Right lung (tissue), 5 donors: Measurements from ENCODE around the gene CD82. TPM values are rescaled to one million over a fixed set of nuclear protein-coding genes. Genes with fewer than 3 reads are reported as not detected.
A peak's percentile ranks its signal among the peaks of the same experiment; 100 is the strongest.
"Not testable (repeated sequence)": the region's sequence is repeated elsewhere in the genome, so short reads cannot be mapped to it uniquely, and the experiment has no call there.

Experiments used
- DNase-seq, 2 donors: peaks; one replicate each; pipeline ENCODE4 v3.0.0-alpha.2; 2013
- polyA plus RNA-seq, 5 donors: library from polyadenylated mRNA; unstranded; fragments of 120-200 nt; gene quantifications; one replicate each; pipeline versions ENCODE4 v1.2.1 to v1.2.3, GENCODE V29; 2013; ENCODE audit warnings: inconsistent platforms in 1 of 5, low replicate concordance in 1 of 5; ENCODE audit not compliant: insufficient read length in 5 of 5, insufficient read depth in 1 of 5

The CD82 gene
- polyA plus RNA-seq, 5 donors: 36.7 to 106 (median 48.2) TPM

DNA sequence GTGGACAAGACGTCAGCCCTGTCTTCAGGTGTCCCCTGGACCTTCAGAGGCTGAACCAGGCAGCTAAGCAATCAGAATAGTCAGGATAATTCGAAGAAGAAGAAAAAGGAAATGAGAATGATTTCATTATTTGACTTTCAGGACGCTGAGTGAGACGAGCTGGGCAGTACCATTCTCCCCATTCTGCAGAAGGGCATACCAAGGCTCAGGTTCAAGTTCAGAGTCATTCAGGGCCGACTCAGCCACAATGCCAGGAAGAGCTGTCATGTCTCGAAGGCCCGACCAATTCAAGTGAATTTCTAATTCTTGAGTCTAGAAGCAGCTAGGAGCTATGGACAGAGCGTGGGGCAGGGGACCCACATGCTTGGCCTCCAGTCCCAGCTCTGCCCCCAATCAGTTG, 33.8 kb upstream of the CD82 start:
- no peak for DNase-seq

DNA sequence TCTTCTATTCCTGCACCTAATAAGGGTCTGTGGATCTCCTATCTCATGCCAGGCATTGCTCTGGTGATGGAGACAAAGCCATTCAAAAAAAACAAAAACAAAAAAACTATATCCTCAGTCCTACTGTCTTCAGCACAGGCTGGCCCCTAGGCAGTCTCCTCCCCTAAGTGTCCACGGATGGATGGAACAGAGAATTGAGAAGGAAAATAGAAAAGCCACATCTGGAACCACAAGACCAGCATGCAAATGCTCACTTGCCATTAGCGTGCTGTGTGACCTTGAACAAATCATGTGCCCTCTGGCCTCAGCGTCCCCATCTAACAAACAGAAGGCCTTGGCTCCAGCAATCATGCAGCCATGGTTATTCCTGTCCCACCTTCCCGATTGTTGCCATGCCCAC, 32.7 kb upstream of the CD82 start:
- no peak for DNase-seq

DNA sequence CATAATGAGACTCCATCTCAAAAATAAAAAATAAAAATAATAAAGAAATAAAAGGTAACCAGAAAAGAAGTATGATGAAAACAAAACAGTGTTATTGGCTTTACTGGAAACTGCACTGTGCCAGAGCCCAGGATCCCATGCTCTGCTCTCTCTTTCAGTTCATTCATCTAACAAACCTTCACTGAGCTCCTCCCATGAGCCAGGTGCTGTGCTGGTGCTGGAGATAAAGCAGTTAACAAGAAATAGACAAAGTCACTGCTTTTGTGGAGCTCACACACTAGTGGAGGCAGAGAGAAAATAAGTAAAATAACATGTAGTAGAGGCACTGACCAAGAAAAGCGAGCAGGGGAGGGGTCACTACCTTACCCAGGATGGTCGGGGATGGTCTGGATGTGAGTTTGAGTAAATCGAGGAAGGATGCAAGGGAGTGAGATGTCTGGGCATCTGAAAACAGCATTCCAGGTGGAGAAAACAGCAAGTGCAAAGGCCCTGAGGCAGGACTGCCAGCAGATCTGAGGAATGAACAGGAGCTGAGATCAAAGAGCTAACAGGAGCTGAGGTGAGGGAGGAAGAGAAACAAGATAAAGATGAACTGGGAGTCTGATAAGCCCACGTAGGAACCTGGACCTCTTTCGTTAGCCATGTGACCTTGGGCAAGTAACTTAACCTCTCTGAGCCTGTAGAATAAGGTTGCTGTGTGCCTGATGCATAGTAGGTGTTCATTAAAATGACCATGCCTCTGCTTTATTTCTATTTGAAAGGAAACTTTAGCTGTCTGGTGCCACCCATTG, 31.3 kb upstream of the CD82 start:
- no peak for DNase-seq

DNA sequence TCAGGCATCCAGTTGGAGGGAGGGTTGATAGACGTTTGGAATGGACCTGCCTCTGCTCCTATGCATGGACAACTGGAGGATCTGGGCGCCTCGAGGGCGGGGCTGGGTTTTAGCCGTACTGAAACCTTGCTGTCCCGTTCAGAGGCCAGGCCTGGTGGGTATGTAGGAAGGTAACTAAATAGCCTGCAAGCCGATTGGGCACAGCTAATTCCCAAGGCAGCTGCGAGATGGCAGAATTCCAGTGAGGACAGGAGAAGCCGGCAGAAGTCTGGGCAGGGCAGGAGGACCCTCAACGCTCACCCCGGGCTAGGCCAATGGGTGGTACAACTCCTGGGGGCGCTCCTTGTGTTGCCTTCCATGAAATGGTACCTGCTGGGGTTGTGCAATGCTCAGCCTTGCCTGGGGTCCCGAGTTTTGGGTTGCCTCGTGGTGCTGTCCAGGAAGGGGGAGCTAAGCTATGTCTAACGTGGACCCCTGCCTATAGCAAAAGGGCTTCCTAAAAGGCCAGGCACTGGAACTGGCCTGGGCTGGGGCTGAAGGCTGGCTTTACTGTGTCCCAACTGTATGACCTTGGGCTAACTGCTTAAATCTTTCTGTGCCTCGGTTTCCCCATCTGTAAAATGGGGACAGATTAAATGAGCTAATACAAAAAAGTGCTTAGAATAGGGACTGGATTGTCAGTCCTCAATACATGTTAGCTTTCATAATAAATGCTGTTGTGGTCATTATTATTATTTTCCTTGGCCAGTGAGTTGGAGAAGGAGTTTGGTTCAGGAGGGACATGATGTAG, 30.1 kb upstream of the CD82 start:
- DNase-seq: no peak

DNA sequence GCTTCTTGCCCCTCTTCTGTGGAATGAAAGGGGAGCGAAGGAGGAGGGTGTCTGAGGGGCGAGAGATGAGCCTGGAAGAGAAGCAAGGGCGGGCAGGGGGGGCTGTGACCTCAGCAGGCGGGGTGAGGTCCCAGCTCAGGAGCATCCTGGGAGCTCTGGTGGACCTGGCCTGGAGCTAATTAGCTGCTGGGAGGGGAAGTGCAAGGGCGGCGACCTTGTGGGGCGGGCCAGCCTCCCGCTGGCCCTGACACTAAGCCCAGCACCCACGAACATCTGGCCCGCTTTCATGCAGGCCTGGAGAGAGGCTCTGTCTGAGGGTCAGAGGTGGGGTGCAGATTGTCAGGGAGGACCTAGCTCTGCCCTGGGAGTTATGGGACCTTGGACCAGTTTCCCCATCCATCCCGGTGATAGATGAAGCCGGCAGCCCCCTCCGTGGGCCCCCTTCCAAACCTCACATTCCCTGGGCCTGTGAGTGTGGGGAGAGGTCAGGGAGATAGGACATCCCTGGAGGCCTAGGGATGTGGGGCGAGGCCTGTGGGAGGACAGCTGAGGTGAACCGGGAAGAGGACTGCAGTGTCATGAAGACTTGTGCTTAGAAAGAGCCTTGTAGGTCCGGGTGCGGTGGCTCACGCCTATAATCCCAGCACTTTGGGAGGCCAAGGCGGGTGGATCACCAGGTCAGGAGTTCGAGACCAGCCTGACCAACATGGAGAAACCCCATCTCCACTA, 28.5 kb upstream of the CD82 start:
- DNase-seq: no peak

DNA sequence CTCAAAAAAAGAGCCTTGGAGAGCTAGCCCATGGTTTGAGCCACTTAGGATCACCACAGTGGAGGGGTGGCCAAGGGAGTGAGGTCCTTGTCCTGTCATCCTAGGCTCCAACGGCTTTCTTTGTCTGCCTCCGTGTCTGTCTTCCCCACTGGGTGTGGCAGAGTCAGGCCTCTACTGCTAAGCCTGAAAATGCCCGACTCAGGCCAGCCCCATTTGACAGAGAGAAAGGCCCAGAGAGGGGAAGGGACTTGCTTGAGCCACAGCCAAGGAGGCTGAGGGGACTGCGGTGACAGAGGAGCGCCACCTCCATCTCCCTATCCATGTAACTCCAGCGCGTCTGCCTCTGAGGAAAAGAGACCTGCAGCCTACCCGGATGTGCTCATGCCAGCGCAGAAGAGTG, 27.8 kb upstream of the CD82 start:
- no peak for DNase-seq

DNA sequence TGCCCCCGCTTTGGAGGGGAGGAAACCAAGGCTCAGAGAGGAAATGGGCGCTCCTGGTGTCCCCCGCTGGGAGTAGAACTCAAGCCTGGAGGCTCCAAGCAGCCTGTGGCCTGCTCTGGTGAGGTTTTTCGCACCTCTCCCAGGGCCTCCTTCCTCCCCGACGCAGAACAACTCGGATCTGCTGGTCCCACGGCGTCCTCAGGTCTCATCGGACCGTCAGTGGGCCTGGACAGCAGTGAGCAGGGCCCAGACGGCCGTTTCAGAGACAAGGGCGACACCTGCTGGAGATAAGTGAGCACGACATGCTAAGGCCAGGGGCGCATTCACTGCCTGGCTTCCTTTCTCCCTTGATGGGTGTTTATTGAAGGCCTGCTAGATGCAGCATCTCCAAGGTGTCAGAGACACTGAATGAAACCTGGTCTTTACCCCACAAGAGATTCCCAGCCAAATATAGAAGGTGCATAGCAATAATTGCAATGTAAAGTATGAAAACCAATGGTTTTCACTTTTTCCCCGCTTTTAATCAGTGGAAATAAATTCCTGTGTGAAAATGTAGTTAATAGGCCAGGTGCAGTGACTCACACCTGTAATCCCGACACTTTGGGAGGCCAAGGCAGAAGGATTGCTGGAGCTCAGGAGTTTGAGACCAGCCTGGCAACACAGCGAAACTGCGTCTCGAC, 26.9 kb upstream of the CD82 start:
- peak; percentile 57 to 68 for DNase-seq

DNA sequence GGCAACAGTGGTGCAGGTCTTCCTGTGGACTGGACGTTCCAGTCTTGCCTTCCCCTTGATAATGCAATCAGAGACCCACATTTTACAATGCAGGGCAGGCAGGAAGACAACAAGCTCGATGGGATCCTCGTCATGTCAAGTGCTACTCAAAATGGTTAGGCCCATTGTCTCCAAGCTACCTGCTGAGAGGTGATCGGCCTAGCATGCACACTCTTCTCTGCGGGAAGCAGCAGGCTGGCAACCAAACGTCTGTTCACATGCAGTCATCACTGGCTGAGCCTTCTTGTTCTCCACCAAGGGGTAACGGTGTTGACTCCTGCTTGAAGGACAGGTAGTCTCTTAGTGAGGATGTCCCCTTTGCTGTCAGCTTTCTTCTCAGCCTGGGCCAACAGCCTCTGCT, 25.5 kb upstream of the CD82 start:
- DNase-seq: no peak

DNA sequence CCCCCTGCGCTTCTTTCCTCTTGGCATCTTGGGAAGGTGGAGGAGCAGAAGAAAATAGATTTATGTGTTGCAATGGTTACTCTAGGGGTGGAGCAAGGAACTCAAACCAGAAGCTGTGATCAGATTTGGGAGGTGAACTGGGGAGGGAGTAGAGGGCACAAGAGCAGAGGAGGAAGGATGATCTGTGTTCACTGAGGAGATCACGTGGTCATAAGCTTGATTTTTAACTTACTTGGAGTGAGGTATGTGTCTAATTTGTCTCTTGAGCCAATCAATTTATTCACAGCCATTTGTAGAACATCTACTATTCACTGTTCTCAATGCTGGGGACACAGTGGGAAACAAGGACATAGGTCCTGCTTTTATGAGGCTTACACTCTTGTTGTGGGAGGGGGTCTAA, 24.8 kb upstream of the CD82 start:
- no peak for DNase-seq

DNA sequence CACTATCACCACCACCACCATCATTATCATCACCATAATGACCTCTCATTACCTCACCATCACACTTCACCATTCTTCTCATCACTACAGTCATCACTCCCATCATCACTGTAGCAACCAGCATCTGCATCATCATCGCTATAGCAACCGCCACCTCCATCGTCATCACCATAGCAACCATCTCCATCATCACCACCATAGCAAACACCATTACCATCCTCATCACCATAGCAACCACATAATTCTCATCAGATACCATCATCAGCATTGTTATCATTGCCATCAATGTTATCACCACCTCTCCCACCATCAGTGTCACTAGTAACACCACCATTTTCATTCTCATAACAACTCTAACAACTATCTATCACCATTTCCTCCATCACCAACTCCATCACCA, 23.1 kb upstream of the CD82 start:
- DNase-seq: no peak

DNA sequence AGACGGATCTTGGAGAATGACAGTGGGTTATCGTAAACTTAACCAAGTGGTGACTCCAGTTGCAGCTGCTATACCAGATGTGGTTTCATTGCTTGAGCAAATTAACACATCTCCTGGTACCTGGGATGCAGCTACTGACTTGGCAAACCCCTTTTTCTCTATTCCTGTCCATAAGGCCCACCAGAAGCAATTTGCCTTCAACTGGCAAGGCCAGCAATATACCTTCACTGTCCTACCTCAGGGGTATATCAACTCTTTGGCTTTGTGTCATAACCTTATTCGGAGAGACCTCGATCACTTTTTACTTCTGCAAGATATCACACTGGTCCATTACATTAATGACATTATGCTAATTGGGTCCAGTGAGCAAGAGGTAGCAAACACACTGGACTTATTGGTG, 18.5 kb upstream of the CD82 start:
- not testable (repeated sequence) for DNase-seq

DNA sequence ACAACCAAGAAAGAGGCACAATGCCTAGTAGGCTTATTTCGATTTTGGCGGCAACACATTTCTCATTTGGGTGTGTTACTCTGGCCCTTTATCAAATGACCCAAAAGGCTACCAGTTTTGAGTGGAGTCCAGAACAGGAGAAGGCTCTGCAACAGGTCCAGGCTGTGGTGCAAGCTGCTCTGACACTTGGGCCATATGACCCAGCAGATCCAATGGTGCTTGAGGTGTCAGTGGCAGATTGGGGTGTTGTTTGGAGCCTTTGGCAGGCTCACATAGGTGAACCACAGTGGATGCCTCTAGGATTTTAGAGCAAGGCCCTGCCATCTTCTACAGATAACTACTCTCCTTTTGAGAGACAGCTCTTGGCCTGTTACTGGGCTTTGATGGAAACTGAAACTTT, 17.9 kb upstream of the CD82 start:
- DNase-seq: not testable (repeated sequence)

DNA sequence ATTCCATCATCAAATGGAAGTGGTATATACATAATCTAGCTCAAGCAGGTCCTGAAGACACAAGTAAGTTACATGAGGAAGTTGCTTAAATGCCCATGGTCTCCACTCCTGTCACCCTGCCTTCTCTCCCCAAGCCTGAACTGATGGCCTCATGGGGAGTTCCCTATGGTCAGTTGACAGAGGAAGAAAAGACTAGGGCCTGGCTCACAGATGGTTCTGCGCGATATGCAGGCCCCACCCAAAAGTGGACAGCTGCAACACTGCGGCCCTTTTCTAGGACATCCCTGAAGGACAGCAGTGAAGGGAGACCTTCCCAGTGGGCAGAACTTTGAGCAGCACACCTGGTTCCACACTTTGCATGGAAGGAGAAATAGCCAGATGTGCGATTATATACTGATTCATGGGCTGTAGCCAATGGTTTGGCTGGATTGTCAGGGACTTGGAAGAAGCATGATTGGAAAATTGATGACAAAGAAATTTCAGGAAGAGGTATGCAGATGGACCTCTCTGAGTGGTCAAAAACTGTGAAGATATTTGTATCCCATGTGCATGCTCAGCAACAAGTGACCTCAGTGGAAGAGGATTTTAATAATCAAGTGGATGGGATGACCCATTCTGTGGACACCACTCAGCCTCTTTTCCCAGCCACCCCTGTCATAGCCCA, 17.3 kb upstream of the CD82 start:
- DNase-seq: no peak

DNA sequence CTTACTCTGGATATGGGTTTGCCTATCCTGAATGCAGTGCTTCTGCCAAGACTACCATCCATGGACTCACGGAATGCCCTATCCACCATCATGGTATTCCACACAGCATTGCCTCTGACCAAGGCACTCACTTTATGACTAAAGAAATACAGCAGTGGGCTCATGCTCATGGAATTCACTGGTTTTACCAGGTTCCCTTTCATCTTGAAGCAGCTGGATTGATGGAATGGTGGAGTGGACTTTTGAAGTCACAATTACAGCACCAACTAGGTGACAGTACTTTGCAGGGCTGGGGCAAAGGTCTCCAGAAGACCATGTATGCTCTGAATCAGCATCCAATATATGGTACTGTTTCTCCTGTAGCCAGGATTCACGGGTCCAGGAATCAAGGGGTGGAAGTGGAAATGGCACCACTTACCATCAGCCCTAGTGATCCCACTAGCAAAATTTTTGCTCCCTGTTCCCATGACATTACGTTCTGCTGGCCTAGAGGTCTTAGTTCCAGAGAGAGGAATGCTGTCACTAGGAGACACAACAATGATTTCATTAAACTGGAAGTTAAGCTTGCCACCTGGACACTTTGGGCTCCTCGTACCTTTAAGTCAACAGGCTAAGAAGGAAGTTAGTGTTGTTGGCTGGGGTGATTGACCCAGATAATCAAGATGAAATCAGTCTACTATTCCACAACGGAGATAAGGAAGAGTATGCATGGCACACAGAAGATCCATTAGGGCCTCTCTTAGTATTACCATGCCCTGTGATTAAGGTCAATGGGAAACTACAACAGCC, 16.3 kb upstream of the CD82 start:
- DNase-seq: not testable (repeated sequence)

DNA sequence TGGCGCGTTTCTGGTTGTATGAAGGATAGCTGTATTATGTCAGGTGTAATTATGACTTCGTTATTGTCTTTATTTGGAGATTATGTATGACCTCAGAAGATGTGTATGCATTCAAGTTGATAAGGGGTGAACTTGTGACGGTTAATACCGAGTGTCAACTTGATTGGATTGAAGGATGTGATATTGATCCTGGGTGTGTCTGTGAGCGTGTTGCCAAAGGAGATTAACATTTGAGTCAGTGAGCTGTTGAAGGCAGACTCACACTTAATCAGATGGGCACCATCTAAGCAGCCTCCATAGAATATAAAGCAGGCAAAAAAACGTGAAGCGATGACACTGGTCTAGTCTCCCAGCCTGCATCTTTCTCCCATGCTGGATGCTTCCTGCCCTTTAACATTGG, 15.3 kb upstream of the CD82 start:
- no peak for DNase-seq

DNA sequence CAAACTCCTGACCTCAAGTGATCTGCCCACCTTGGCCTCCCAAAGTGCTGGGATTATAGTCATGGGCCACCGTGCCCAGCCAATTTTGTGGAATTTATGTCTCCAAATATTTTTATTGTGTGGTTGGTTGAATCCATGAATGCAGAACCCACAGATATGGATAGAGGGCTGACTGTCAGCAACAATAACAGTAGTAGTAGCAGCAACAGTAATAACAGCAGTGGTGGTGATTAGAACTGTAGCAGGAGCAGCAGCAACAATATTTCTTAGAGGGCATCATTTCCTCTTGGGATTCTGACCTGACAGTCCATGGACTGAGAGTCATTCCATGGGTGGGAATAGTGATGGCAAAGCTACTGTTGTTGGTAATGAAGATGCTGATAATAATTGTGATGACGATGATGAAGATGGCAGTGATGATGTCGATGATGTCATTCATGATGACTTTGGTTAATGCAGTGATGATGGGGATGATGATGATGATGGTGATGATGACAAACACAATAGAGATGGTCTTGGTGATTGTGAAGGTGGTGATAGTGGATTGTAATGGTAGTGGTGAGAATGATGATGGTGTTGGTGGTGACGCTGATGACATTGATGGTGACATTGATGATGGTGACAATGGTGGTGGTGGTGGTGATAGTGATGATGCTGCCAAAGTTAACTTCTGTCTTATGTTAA, 13.9 kb upstream of the CD82 start:
- no peak for DNase-seq

DNA sequence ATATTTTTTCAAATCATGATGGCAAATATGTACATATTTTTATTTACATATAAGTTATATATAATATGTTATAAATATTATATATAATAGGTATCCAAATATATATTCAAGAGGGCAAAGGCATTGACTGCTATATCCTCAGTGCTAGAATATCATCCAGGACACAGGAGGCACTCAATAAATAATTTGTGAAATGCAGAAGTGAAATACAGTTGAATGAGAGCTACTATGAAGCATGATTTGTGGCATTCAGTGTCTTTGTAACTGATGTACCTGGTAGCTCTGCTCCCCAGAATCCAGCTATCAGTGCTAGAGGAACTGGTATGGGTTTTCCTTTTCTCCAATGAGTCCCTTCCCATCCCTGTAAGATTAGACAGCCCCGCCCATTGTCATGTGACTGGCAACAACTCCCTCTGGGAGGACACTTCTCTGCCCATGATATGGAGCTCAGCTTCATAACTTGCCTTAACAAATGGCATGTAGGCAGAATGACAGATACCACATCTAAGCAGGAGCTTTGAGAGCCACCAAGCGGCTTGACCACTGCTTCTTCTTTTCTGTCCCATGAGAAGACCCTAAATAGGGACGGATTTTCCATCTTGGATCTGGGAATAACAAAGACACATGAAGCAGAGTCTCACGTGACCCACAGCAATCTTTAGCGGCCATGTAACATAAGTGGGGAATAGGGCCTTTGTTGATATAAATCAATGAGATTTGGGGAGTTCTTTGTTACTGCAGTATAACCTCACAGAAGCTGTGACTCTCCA, 10.2 kb upstream of the CD82 start:
- no peak for DNase-seq

DNA sequence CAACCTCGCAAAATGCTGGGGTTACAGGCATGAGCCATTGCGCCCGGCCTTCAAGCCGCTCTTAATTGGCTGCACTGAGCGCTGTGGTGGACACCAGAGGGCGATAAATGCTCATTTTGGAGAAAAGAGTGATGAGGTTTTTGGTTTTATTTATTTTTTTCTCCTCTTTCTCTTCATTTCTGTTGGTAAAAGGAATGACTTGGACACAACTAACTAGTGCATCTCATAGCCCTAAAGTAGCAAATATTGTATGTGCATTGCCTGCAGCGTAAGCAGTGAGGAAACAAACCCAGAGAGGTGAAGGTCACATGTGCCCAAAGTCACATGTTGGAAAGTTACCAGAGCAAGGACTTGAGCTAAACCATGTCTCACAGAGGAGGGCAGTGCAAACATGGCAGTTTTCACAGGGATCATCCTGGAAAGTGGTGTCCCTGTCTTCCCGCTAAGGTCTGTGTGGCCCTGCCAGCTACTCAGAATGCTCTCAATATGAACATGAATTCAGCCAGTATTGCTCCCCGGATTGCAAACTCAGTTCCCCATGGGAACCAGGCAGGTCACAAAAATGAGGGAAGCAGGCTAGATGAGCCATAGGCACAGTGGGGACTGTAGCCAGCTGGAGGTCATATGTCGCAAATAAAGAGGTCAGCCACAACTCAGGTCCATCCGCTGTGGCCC, 8.6 kb upstream of the CD82 start:
- peak in 1 of 2 donors; percentile 61 for DNase-seq

DNA sequence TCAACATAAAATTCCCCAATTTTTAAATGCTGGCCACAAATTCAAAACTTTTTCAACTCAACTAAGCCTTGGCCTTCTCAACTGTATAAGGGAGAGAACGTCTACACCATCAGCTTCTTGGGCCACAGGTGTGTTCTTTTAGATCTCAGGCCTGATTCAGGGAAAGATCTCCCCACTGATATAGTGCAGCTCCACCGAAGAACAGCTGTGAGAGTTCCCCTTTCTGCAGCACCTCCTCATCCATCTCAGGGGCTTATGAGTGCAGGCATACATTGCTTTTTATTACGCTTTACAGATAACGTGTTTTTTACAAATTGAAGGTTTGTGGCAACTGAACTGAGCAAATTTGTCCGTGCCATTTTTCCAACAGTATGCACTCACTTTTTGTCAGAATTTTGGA, 8.0 kb upstream of the CD82 start:
- DNase-seq: no peak
